Mesodermal cell (in vitro differentiated cells): ENCODE results near the gene FANK1.
"Not testable (repeated sequence)": the region's sequence is repeated elsewhere in the genome, so short reads cannot be mapped to it uniquely, and the experiment has no call there.

ENCODE experiments used
- H3K27ac ChIP-seq: 2 replicates; pipeline ENCODE4 v1.7.0; 2013; ENCODE audit warnings: mild to moderate bottlenecking, low read depth, low read length, moderate library complexity; ENCODE audit not compliant: severe bottlenecking
- H3K36me3 ChIP-seq: 2 replicates; pipeline ENCODE4 v1.7.1; 2013; ENCODE audit warnings: mild to moderate bottlenecking, low read length, moderate library complexity; ENCODE audit not compliant: control insufficient read depth, insufficient read depth
- H3K4me1 ChIP-seq: one replicate; pipeline ENCODE4 v1.7.1; 2013; ENCODE audit warnings: mild to moderate bottlenecking, low read length; ENCODE audit not compliant: insufficient read depth, control insufficient read depth, poor library complexity, severe bottlenecking
- H3K4me3 ChIP-seq: 2 replicates; pipeline ENCODE4 v1.7.0; 2013; ENCODE audit warnings: low read length, control low read depth, mild to moderate bottlenecking; ENCODE audit not compliant: insufficient read depth, poor library complexity, severe bottlenecking; ENCODE audit errors: extremely low read depth
- H3K9me3 ChIP-seq: 2 replicates; pipeline ENCODE4 v1.7.1; 2013; ENCODE audit warnings: mild to moderate bottlenecking, low read length, moderate library complexity; ENCODE audit not compliant: control insufficient read depth
- WGBS, 2 experiments: methylation state at CpG; one replicate each; pipeline ENCODE4 v1.1.5; 2013; ENCODE audit warnings: missing lambda C conversion rate in 2 of 2; ENCODE audit not compliant: insufficient coverage in 2 of 2; 5-methylcytosine and 5-hydroxymethylcytosine counted together

FANK1 gene

DNA sequence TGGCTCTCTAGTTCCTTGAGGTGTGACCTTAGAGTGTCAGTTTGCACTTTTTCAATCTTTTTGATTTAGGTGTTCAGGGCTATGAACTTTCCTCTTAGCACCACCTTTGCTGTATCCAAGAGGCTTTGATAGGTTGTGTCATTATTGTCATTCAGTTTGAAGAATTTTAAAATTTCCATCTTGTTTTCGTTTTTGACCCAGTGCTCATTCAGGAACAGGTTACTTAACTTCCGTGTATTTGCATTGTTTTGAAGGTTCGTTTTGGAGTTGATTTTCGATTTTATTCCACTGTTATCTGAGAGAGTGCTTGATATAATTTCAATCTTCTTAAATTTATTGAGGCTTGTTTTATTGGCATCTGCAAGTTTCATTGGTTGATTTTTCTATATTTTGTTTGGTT, 37.3 kb downstream of the FANK1 start:
- no peaks in the 10 kb centered on the region for H3K4me1 ChIP-seq
- no peaks in the 10 kb centered on the region for H3K36me3 ChIP-seq
- H3K9me3 ChIP-seq = no peaks in the 10 kb centered on the region
- H3K4me3 ChIP-seq = no peak overlapping the region
- no peak overlapping the region for H3K27ac ChIP-seq
- WGBS, 2 experiments = 84 to 92% methylated on average over 2 to 4 of the region's 4 CpGs

DNA sequence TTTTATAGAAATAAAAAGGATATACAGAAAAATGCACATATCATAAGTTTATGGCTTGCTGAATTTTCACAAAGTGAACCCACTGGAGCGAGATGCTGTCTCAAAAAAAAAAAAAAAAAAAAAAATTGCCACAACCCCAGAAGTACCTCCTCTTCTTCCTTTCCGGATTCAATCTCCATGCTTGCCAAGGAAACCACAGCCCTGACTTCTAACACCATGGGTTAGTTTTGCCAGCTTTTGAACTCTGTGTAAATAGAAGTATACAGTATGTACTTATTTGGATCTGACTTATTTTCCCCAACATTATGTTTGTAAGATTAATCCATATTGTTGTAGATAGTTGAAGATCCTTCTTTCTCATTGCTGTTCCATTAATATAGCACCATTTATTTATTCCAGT, 40.0 kb downstream of the FANK1 start:
- Histone ChIP-seq H3K9me3 (no peaks in the 10 kb centered on the region), H3K36me3 (no peaks in the 10 kb centered on the region), H3K4me3 (no peak overlapping the region), H3K4me1 (no peaks in the 10 kb centered on the region), H3K27ac (no peak overlapping the region)
- WGBS, 2 experiments = 75% methylated on average over 1 of the region's 2 CpGs; no CpG with 5 or more reads in 1 of the 2 experiments

DNA sequence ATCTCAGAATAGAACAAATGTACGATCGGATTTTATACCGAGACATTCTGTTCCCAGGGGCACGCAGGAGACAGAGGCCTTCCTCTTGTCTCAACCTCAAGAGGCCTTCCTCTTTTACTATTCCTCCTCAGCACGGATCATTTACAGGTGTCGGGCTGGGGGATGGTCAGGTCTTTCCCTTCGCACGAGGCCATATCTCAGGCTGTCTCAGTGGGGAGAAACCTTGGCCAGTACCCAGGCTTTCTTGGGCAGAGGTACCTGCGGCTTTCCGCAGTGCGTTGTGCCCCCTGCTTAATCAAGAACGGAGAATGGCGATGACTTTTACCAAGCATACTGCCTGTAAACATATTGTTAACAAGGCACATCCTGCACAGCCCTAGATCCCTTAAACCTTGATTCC, 44.2 kb downstream of the FANK1 start:
- Histone ChIP-seq H3K9me3 (no peaks in the 10 kb centered on the region), H3K4me3 (no peak overlapping the region), H3K27ac (no peak overlapping the region), H3K4me1 (no peaks in the 10 kb centered on the region), H3K36me3 (no peaks in the 10 kb centered on the region)
- WGBS, 2 experiments = 81 to 91% methylated on average over 8 to 11 of the region's 13 CpGs

DNA sequence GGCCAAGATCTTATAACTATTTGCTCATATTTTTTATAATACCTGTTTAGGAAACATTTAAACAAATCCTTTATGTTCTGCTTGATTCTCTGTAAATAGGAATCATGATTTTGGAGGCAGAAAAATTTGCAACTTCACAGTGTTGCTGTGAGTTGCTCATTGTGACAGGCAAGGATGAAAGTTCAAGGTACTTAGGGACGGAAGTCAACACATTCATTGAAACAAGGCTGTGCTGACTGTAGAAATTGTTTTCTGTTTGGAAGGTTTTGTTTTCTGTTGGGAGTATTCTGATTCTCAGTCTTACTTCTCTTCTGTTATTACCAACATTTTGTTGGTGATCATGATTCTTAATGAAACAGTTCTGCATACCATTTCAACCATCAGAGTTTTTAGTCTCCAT, 54.9 kb downstream of the FANK1 start:
- Histone ChIP-seq H3K27ac (no peak overlapping the region), H3K36me3 (no peaks in the 10 kb centered on the region), H3K4me1 (no peaks in the 10 kb centered on the region), H3K4me3 (no peak overlapping the region), H3K9me3 (peaks cover 18% of the 10 kb centered on the region)
- 80 to 100% methylated on average over 1 of the region's 1 CpG for WGBS, 2 experiments

DNA sequence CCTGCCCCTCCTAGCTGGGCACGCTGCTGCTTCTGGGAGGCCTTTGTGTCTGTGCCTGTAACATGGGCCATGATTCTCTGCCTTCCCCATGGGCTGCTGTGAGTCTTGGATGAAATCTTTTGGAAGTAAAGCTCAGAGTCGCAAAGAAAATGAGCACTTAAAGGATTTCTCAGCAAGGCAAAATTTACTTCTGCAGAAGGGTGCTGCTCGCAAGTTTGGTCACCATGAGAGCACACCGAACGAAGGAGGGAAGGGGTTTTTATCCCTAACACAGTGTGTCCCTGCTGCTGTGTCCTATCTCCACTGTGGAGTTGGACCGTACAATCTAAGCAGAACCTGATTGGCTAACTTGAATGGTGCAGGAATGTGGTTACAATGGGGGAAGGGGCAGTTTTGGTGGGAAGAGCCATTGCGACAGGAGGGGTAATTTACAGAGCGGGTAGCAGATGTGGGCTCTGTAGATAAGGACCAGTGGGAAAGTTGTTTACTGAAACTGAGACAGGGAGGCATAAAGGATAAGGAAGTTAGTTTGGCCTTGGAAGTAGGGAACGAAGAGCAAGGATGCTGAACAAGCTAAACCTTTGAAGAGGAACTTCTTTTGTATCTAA, 57.5 kb downstream of the FANK1 start:
- Histone ChIP-seq H3K36me3 (no peaks in the 10 kb centered on the region), H3K4me1 (no peaks in the 10 kb centered on the region), H3K9me3 (peaks cover 18% of the 10 kb centered on the region), H3K27ac (no peak overlapping the region), H3K4me3 (no peak overlapping the region)
- WGBS, 2 experiments = 92 to 93% methylated on average over 9 of the region's 9 CpGs

DNA sequence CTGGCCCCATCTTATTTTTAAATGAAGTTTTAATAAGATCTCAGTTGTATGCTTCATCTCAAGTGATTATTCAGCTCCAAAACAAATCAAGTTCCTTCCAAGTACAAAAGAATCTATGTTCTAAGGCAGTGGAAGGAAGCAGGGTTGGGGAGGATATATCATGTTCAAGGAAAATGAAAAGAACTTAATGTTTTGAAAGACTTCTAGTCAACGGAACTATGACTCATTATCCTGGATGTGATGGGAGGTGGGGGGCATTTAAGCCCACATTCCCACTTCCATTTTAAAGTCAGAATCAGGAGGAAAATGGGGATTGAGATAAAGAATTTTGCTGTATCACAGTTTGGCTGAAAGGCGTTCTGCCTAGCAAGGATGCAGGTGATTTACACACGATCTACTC, 59.4 kb downstream of the FANK1 start:
- H3K4me1 ChIP-seq = no peaks in the 10 kb centered on the region
- no peaks in the 10 kb centered on the region for H3K36me3 ChIP-seq
- H3K9me3 ChIP-seq = peaks cover 18% of the 10 kb centered on the region
- no peak overlapping the region for H3K27ac ChIP-seq
- no peak overlapping the region for H3K4me3 ChIP-seq
- 80% methylated on average over 1 of the region's 3 CpGs; no CpG with 5 or more reads in 1 of the 2 experiments for WGBS, 2 experiments

DNA sequence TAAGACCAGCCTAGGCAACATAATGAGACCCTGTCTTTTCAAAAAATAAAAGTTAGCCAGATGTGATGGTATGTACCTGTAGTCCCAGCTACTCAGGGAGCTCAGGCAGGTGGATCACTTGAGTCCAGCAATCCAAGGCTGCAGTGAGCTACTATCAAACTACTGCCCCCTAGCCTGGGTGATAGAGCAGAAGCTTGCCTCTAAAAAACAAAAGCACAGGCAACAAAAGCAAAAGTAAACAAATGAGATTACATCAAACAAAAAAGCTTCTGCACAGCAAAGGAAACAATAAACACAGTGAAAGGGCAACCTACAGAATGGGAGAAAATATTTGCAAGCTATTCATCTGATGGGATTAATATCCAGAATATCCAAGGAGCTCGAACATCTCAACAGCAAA, 65.4 kb downstream of the FANK1 start:
- no CpG with 5 or more reads among the region's 1 CpG for WGBS, 2 experiments
- H3K4me1 ChIP-seq = no peaks in the 10 kb centered on the region

DNA sequence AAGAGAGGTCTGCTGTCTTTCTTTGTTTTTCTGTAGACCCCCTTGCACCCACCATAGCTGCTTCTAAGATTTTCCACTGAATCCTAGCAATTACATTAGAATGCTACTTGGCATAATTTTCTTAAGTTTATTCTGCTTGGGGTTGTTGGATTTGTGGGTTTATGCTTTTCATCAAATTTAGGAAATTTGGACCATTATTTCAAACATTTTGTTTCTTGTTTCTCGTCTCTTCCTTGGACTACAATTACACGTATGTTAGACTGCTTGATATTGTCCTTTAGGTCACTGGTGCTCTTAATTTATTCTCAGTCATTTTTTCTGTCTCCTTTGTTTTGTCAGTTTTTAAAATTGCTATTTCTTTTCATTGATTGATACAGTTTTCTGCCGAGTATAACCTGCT, 65.8 kb downstream of the FANK1 start:
- no peaks in the 10 kb centered on the region for H3K4me1 ChIP-seq
- no CpG with 5 or more reads among the region's 3 CpGs for WGBS, 2 experiments
- H3K27ac ChIP-seq = no peak overlapping the region
- H3K4me3 ChIP-seq = no peak overlapping the region
- no peaks in the 10 kb centered on the region for H3K9me3 ChIP-seq
- no peaks in the 10 kb centered on the region for H3K36me3 ChIP-seq

More for the DNA sequence above, 65.4 kb downstream of the FANK1 start:
- Histone ChIP-seq H3K9me3 (no peaks in the 10 kb centered on the region), H3K36me3 (no peaks in the 10 kb centered on the region), H3K27ac (no peak overlapping the region), H3K4me3 (no peak overlapping the region)

DNA sequence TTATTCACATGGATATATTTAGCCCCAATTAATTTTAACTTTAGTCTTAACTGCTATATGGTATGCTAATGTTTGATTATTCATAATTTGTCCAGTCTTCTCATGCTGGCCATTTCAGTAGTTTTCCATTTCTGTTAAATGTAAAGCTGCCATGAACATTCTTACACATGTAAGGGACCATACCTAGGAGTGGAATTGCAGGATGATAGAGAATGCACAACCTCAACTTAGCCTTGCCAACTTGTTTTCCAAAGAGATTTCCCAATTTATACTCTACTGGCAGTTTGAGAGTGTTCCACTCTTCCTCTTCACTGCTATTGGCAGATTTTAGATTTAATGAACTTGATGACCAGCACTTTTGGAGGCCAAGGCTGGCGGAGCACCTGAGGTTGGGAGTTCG, 68.2 kb downstream of the FANK1 start:
- WGBS, 2 experiments = 100% methylated on average over 1 of the region's 2 CpGs; no CpG with 5 or more reads in 1 of the 2 experiments
- no peaks in the 10 kb centered on the region for H3K4me1 ChIP-seq
- H3K4me3 ChIP-seq = no peak overlapping the region
- H3K27ac ChIP-seq = no peak overlapping the region
- no peaks in the 10 kb centered on the region for H3K36me3 ChIP-seq
- no peaks in the 10 kb centered on the region for H3K9me3 ChIP-seq

DNA sequence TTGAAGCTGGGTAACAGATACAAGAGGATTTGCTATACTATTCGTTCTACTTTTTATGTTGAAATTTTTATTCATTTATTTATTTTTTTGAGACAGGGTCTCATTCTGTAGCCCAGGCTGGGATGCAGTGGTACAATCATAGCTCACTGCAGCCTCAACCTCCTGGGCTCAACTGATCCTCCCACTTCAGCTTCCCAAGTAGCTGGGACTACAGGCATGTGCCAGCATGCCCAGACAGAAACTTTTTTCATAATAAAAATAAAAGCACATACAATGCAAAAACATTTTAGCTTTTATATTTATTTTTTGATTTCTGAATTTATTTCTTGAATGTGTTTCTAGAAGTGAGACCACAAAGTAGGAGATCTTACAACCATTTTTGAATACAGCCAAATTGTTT, 71.2 kb downstream of the FANK1 start:
- no peak overlapping the region for H3K27ac ChIP-seq
- H3K36me3 ChIP-seq = no peaks in the 10 kb centered on the region
- H3K4me3 ChIP-seq = no peak overlapping the region
- WGBS, 2 experiments = no CpG with 5 or more reads among the region's 1 CpG
- H3K4me1 ChIP-seq = no peaks in the 10 kb centered on the region
- H3K9me3 ChIP-seq = no peaks in the 10 kb centered on the region

DNA sequence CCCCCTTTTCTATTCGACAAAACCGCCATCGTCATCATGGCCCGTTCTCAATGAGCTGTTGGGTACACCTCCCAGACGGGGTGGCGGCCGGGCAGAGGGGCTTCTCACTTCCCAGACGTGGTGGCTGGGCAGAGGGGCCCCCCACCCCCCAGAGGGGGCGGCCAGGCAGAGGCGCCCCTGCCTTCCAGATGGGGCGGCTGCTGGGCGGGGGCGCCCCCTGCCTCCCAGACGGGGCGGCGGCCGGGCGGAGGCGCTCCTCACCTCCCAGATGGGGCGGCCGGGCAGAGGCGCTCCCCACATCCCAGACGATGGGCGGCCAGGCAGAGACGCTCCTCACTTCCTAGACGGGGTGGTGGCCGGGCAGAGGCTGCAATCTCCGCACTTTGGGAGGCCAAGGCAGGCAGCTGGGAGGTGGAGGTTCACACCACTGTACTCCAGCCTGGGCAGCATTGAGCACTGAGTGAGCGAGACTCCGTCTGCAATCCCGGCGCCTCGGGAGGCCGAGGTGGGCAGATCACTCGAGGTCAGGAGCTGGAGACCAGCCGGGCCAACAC, 73.8 kb downstream of the FANK1 start:
- H3K4me1 ChIP-seq, H3K27ac ChIP-seq, H3K9me3 ChIP-seq, H3K36me3 ChIP-seq, H3K4me3 ChIP-seq: not testable (repeated sequence)
- WGBS, 2 experiments = 89 to 100% methylated on average over 14 to 23 of the region's 36 CpGs
